ENCODE data around the gene WIPF2. TPM values are rescaled to one million over a fixed set of nuclear protein-coding genes. Genes with fewer than 3 reads are reported as not detected.

WIPF2 gene
- total RNA-seq, 1 experiment from 2014 or later, result 30.4 TPM

GRCh38 chr17:40311575-40311974 lies 92.5 kb downstream of the WIPF2 start (continued):
- no peak for TF ChIP-seq ZFX (IDR thresholded peaks at IDR 0.05)
- TF ChIP-seq ZNF274 (IDR thresholded peaks at IDR 0.05; ENCODE audit: low read depth, low read length), result no peak

DNA sequence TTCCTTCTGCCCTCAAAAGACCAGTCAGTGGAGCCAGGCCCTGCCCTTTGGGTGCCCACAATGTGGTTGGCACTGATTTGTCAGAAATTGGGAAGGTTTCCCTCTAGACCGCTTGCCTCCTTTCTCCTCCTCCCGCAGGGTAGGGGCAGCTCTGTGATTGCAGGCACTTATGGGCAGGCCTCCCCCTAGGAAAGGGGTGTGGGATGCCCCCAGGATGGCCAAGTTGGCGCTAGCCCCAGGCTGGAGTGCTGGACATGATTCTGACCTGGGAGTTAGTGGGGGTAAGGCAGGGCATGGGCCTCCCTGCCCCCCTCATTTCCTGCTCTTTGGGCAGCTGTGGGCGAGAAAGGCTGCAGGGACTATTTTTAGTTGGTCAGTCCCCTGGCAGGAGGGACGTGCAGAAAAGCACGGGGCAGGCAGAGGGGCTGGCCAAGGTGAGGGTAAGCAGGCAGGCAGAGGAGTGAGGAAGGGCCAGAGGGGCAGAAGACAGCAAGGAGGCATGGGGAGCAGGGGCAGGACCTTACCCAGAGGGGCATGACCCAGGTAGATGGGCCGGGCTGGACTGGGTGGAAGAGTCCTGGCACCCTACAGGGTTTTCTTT lies 93.1 kb downstream of the WIPF2 start:
- Histone ChIP-seq H4K20me1 (ENCODE audit: insufficient read depth) (no peaks in the 10 kb centered on the region), H3K4me3 (replicated peaks in 1 of 2; ENCODE audit: low read depth in 1 of 2, low read length in 2 of 2) (no peak overlapping the region), H3K4me1 (ENCODE audit: control insufficient read depth in 1 of 2, insufficient read depth in 2 of 2, low read length in 2 of 2) (peaks cover 78 to 99% of the 10 kb centered on the region in 2 experiments), H3K27me3 (ENCODE audit: insufficient read depth, low read length) (no peaks in the 10 kb centered on the region), H3K4me2 (ENCODE audit: low read length) (peak overlapping the region; percentile 77), H3K9ac (ENCODE audit: low read length) (peak overlapping the region; percentile 34), H3K9me3 (ENCODE audit: control insufficient read depth in 1 of 2, insufficient read depth in 1 of 2, low read depth in 1 of 2, low read length in 2 of 2) (no peaks in the 10 kb centered on the region), H2AFZ (ENCODE audit: low read depth, low read length, poor library complexity, severe bottlenecking) (no peak overlapping the region), H3K36me3 (ENCODE audit: control insufficient read depth in 1 of 2, insufficient read depth in 2 of 2, low read length in 2 of 2) (no peaks in the 10 kb centered on the region), H3K27ac (ENCODE audit: low read depth, low read length) (peak overlapping the region; percentile 56), H3K79me2 (ENCODE audit: insufficient read depth, low read length) (no peaks in the 10 kb centered on the region), H3K9me2 (ENCODE audit: insufficient read depth) (no peaks in the 10 kb centered on the region)
- DNase-seq (ENCODE audit: low read depth, low spot score) (no peak), ATAC-seq (no peak)
- intact Hi-C loops (cut with micrococcal nuclease), result no loop called here
- RAD21 ChIA-PET (ENCODE audit: low non-redundant PET in 1 of 2, low total read pairs in 2 of 2, uncharacterized antibody in 2 of 2, unreplicated experiment in 2 of 2), result no interaction called here
- TF ChIP-seq ELF1 (IDR thresholded peaks at IDR 0.05; ENCODE audit: borderline replicate concordance, low read depth), result no peak
- peak; percentile 71 for TF ChIP-seq SP1 (IDR thresholded peaks at IDR 0.05; ENCODE audit: low read depth)
- TF ChIP-seq FOSL1 (IDR thresholded peaks at IDR 0.05; ENCODE audit: low read depth), result no peak
- POLR2A ChIA-PET, result interaction anchor here (0.5 kb wide), 1 partner anchor 80 kb away, joined by 3 read pairs; no protein-coding TSS in a partner anchor
- no TSS peak for BruUV-seq (replicated peaks)
- CTCF ChIA-PET, result interaction anchor here (0.7 to 1.0 kb wide), 3 partner anchors 9 to 164 kb away, joined by 3 read pairs; no protein-coding TSS in a partner anchor

GRCh38 chr17:40312893-40313667 lies 94.0 kb downstream of the WIPF2 start:
- Histone ChIP-seq H3K4me3 (replicated peaks in 1 of 2; ENCODE audit: low read depth in 1 of 2, low read length in 2 of 2) (no peak overlapping the region), H3K27me3 (ENCODE audit: insufficient read depth, low read length) (no peaks in the 10 kb centered on the region), H3K4me2 (ENCODE audit: low read length) (peak overlapping the region; percentile 77), H3K79me2 (ENCODE audit: insufficient read depth, low read length) (peaks cover under 1% of the 10 kb centered on the region; the same call in 1 of the 2 replicates), H3K4me1 (ENCODE audit: control insufficient read depth in 1 of 2, insufficient read depth in 2 of 2, low read length in 2 of 2) (peaks cover 82 to 97% of the 10 kb centered on the region in 2 experiments), H3K36me3 (ENCODE audit: control insufficient read depth in 1 of 2, insufficient read depth in 2 of 2, low read length in 2 of 2) (no peaks in the 10 kb centered on the region), H3K27ac (ENCODE audit: low read depth, low read length) (peak overlapping the region; percentile 56), H4K20me1 (ENCODE audit: insufficient read depth) (no peaks in the 10 kb centered on the region), H3K9me2 (ENCODE audit: insufficient read depth) (no peaks in the 10 kb centered on the region), H3K9ac (ENCODE audit: low read length) (no peak overlapping the region), H2AFZ (ENCODE audit: low read depth, low read length, poor library complexity, severe bottlenecking) (no peak overlapping the region), H3K9me3 (ENCODE audit: control insufficient read depth in 1 of 2, insufficient read depth in 1 of 2, low read depth in 1 of 2, low read length in 2 of 2) (no peaks in the 10 kb centered on the region)
- ChIA-PET POLR2A (no interaction called here), CTCF (interaction anchor here (0.8 kb wide), 1 partner anchor 42 kb away, joined by 3 read pairs; no protein-coding TSS in a partner anchor), RAD21 (ENCODE audit: low non-redundant PET in 1 of 2, low total read pairs in 2 of 2, uncharacterized antibody in 2 of 2, unreplicated experiment in 2 of 2) (no interaction called here)
- DNase-seq (ENCODE audit: low read depth, low spot score), result no peak
- ATAC-seq, result no peak
- intact Hi-C loops (cut with micrococcal nuclease), result no loop called here
- BruUV-seq (replicated peaks), result no TSS peak
- TF ChIP-seq EZH2phosphoT487 (IDR thresholded peaks at IDR 0.05; ENCODE audit: borderline replicate concordance) (no peak), EZH2 (IDR thresholded peaks at IDR 0.05) (no peak), CBX3 (IDR thresholded peaks at IDR 0.05; ENCODE audit: low read depth) (no peak), POLR2AphosphoS5 (IDR thresholded peaks at IDR 0.05; ENCODE audit: low read depth, low read length) (no peak), SRF (IDR thresholded peaks at IDR 0.05; ENCODE audit: low read depth) (no peak), CEBPB (IDR thresholded peaks at IDR 0.05; ENCODE audit: low read depth) (no peak), JUND (IDR thresholded peaks at IDR 0.05) (no peak), YY1 (IDR thresholded peaks at IDR 0.05; ENCODE audit: extremely low read depth, insufficient replicate concordance, low read depth, low read length) (no peak), ZNF274 (IDR thresholded peaks at IDR 0.05; ENCODE audit: low read depth, low read length) (no peak), RAD21 (IDR thresholded peaks at IDR 0.05; ENCODE audit: low read depth) (no peak), EGR1 (IDR thresholded peaks at IDR 0.05; ENCODE audit: low read depth) (no peak), SP1 (IDR thresholded peaks at IDR 0.05; ENCODE audit: low read depth) (no peak), ZFX (IDR thresholded peaks at IDR 0.05) (no peak), ELF1 (IDR thresholded peaks at IDR 0.05; ENCODE audit: borderline replicate concordance, low read depth) (no peak)
- TF ChIP-seq, protein P1, sequence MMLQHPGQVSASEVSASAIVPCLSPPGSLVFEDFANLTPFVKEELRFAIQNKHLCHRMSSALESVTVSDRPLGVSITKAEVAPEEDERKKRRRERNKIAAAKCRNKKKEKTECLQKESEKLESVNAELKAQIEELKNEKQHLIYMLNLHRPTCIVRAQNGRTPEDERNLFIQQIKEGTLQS (IDR thresholded peaks at IDR 0.05), result no peak

All from HCT116 (cell line).